ENCODE measurements around the gene GGPS1. TPM values are rescaled to one million over a fixed set of nuclear protein-coding genes. Genes with fewer than 3 reads are reported as not detected.

The GGPS1 gene
- polyA plus RNA-seq, 1 experiment = 45.2 TPM

DNA sequence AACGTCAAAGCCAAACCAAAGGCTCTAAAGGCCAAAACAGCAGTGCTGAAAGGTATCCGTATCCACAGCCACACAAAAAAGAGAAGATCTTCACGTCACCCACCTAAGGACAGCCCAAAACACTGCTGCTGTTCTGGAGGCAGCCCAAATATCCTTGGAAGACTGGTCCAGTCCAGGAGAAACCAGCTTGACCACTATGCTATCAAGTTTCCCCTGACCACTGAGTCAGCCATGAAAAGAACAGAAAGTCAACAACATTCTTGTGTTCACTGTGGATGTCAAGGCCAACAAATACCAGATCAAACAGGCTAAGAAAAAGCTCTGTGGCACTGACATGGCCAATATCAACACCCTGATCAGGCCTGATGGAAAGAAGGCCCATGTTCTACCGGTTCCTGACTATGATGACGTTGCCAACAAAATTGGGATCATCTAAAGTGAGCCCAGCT lies 32.4 kb upstream of the GGPS1 start:
- no peak for TF ChIP-seq CTCF (IDR thresholded peaks at IDR 0.05; ENCODE audit: low read depth, low read length)
- H3K27me3 ChIP-seq (ENCODE audit: control insufficient read depth, insufficient read depth, low read length) = no peaks in the 10 kb centered on the region
- no peak overlapping the region for H3K4me3 ChIP-seq (ENCODE audit: low read depth, low read length)
- ChIA-PET POLR2A (no interaction called here), CTCF (interaction anchor here (0.7 kb wide), 1 partner anchor 205 kb away, joined by 4 read pairs; no protein-coding TSS in a partner anchor)
- peak overlapping the region; percentile 13 for H3K27ac ChIP-seq (ENCODE audit: low read depth, low read length)
- DNase-seq (ENCODE audit: low read depth, low spot score) = peak; percentile 20
- H3K9me3 ChIP-seq (ENCODE audit: control insufficient read depth, insufficient read depth, low read length) = no peaks in the 10 kb centered on the region

DNA sequence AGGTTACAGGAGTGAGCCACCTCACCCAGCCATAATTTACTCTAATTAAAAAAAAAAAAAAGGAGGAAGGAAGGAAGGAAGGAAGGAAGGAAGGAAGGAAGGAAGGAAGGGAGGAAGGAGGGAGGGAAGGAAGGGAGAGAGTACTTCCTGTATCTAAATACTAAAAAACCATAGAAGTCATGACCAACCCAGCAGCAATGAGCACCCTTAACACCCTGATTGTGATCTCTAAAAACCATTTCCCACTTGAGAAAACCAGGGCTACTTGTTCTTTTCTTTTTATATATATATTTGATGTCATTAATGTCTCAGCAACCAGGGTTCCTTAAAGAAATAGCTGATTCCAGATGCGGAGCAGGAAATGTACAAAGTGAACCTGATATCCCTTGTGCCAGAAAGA lies 31.6 kb upstream of the GGPS1 start:
- POLR2A ChIA-PET = no interaction called here
- Histone ChIP-seq H3K4me3 (ENCODE audit: low read depth, low read length) (no peak overlapping the region), H3K27ac (ENCODE audit: low read depth, low read length) (no peak overlapping the region), H3K9me3 (ENCODE audit: control insufficient read depth, insufficient read depth, low read length) (no peaks in the 10 kb centered on the region), H3K27me3 (ENCODE audit: control insufficient read depth, insufficient read depth, low read length) (no peaks in the 10 kb centered on the region)
- TF ChIP-seq CTCF (IDR thresholded peaks at IDR 0.05; ENCODE audit: low read depth, low read length) = no peak
- no peak for DNase-seq (ENCODE audit: low read depth, low spot score)
- CTCF ChIA-PET = interaction anchor here (0.7 kb wide), 1 partner anchor 204 kb away, joined by 4 read pairs; no protein-coding TSS in a partner anchor

DNA sequence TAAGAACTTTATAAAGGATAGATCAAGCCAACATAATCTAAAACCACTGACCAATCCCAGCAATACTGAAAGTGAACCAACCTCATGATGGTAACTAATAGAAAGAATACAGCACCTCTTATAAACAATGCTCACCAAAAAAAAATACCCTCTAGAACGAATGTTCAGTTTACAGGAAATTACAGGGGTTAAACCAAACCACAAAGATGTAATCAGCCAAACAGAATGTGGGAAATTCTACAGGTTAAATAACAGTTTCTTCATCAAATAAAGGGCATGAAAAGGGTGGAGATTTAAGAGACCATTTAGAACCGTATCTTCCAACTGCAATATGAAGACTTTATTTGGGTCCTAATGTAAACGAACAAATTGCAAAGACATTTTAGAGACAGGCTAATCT lies 30.8 kb upstream of the GGPS1 start:
- no peak overlapping the region for H3K4me3 ChIP-seq (ENCODE audit: low read depth, low read length)
- ChIA-PET POLR2A (no interaction called here), CTCF (no interaction called here)
- no peak for TF ChIP-seq CTCF (IDR thresholded peaks at IDR 0.05; ENCODE audit: low read depth, low read length)
- no peak for DNase-seq (ENCODE audit: low read depth, low spot score)
- no peaks in the 10 kb centered on the region for H3K9me3 ChIP-seq (ENCODE audit: control insufficient read depth, insufficient read depth, low read length)
- no peaks in the 10 kb centered on the region for H3K27me3 ChIP-seq (ENCODE audit: control insufficient read depth, insufficient read depth, low read length)
- H3K27ac ChIP-seq (ENCODE audit: low read depth, low read length) = no peak overlapping the region

DNA sequence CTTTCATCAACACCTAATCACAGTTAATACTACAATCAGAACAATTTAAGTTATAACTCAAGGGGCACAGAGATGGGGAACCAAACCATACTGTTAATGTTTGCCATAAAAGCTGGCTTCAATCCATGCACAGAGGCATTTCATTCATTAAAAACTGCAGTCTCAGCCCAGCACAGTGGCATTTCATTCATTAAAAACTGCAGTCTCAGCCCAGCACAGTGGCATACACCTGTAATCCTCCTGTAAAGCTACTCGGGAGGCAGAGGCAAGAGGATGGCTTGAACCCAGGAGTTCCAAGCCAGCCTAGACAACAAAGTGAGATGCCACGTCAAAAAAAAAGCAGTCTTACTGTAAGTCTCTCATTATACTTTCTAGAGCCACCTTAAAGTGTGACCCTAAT lies 29.6 kb upstream of the GGPS1 start:
- Histone ChIP-seq H3K4me3 (ENCODE audit: low read depth, low read length) (no peak overlapping the region), H3K9me3 (ENCODE audit: control insufficient read depth, insufficient read depth, low read length) (no peaks in the 10 kb centered on the region), H3K27me3 (ENCODE audit: control insufficient read depth, insufficient read depth, low read length) (no peaks in the 10 kb centered on the region), H3K27ac (ENCODE audit: low read depth, low read length) (no peak overlapping the region)
- no peak for DNase-seq (ENCODE audit: low read depth, low spot score)
- TF ChIP-seq CTCF (IDR thresholded peaks at IDR 0.05; ENCODE audit: low read depth, low read length) = no peak
- ChIA-PET CTCF (no interaction called here), POLR2A (interaction anchor here (0.6 to 0.7 kb wide), 2 partner anchors 30 to 117 kb away, joined by 3 to 7 read pairs; partner anchors contain the start of gene GGPS1)

DNA sequence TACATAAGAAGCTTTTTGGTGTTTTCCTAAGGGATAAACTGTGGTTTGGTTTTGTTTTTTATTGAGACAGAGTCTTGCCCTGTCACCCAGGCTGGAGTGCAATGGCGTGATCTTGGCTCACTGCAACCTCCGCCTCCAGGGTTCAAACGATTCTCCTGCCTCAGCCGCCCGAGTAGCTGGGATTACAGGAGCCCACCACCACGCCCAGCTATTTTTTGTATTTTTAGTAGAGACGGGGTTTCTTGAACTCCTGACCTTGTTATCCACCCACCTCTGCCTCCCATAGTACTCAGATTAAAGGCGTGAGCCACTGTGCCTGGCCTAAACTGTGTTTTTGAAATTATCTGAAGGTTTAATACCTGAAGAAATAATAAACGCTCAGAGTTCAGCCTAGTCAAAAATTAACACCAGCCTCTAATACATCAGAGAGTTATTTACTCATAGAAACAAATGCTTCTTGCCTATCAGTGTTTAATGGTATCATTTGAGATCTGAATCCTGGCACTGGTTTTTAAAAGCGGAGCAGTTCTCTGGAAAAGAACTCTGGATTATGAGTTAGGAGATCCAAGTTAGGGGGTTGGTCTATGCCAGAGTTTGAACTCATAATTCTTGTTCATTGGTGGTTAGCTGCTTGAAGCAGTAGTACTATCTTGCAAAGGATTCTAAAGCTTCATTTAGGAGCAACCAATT lies 29.1 kb upstream of the GGPS1 start:
- no peaks in the 10 kb centered on the region for H3K27me3 ChIP-seq (ENCODE audit: control insufficient read depth, insufficient read depth, low read length)
- no peak for TF ChIP-seq CTCF (IDR thresholded peaks at IDR 0.05; ENCODE audit: low read depth, low read length)
- no peak overlapping the region for H3K27ac ChIP-seq (ENCODE audit: low read depth, low read length)
- no peaks in the 10 kb centered on the region for H3K9me3 ChIP-seq (ENCODE audit: control insufficient read depth, insufficient read depth, low read length)
- ChIA-PET CTCF (no interaction called here), POLR2A (interaction anchor here (0.7 kb wide), 1 partner anchor 29 kb away, joined by 3 read pairs; the partner anchor contains the start of gene GGPS1)
- DNase-seq (ENCODE audit: low read depth, low spot score) = no peak
- H3K4me3 ChIP-seq (ENCODE audit: low read depth, low read length) = no peak overlapping the region
